ENCODE measurements around the gene FCHO2. TPM values are rescaled to one million over a fixed set of nuclear protein-coding genes. Genes with fewer than 3 reads are reported as not detected.

FCHO2 gene
- total and polyA plus RNA-seq, 2 of the 8 experiments (the other 6 are each of a cell fraction or from before 2014, with no cell fraction given), result 4.3 to 15.7 TPM

- 0 out of 2 replicates have a peak, but pooled peaks have one; percentile 6 for TF ChIP-seq JUND (IDR thresholded peaks at IDR 0.05; ENCODE audit: low read length)
- TF ChIP-seq MAFK (IDR thresholded peaks at IDR 0.05; ENCODE audit: low read depth, low read length), result no peak
- no peak for TF ChIP-seq BCL11A (IDR thresholded peaks at IDR 0.05; ENCODE audit: low read depth in 2 of 2, low read length in 2 of 2)
- TF ChIP-seq SIN3A (conservative IDR thresholded peaks at IDR 0.05 in 1 of 2, IDR thresholded peaks at IDR 0.05 in 1 of 2; ENCODE audit: low read depth in 1 of 2, low read length in 2 of 2), result 0 out of 4 replicates have a peak, but pooled peaks of 1 of the 2 experiments have one; percentile 30
- peak in 1 of 2 experiments; percentile 75; a peak in 2 of 4 replicates for TF ChIP-seq HDAC2 (IDR thresholded peaks at IDR 0.05; ENCODE audit: borderline replicate concordance in 1 of 2, low read depth in 2 of 2, low read length in 2 of 2)
Observed at GRCh38 chr5:73120222-73121118, 164.6 kb downstream of the FCHO2 start, which contains the start of gene TMEM171 (continued).
